Stimulated activated CD4-positive, alpha-beta T cell treated with anti-CD3 and anti-CD28 coated beads, Interleukin-15, amount 100 ng/mL, for 24 hours (primary cell): ENCODE results near the gene CEP104.

ENCODE experiments used
- DNase-seq: peaks from one replicate; pipeline ENCODE4 v3.0.0-alpha.2; 2020

CEP104 gene

GRCh38 chr1:3856923-3857790, at the start of gene CEP104, which contains the start of gene DFFB:
TSS of gene CEP104 (minus strand) at chr1:3857211. CDS start at chr1:3852407, 4,804 bp downstream.
TSS of gene DFFB (plus strand) at chr1:3857476. CDS start at chr1:3857604, 128 bp downstream.
- DNase-seq, result peak; percentile 96

GRCh38 chr1:3906672-3907020, 49.6 kb upstream of the CEP104 start:
- no peak for DNase-seq

- no peak for DNase-seq
These were observed 49.1 kb upstream of the CEP104 start for GRCh38 chr1:3905953-3906671.

GRCh38 chr1:3905266-3905952, 48.4 kb upstream of the CEP104 start:
- DNase-seq, result no peak

GRCh38 chr1:3904843-3905185, 47.8 kb upstream of the CEP104 start:
- DNase-seq, result no peak

DNA sequence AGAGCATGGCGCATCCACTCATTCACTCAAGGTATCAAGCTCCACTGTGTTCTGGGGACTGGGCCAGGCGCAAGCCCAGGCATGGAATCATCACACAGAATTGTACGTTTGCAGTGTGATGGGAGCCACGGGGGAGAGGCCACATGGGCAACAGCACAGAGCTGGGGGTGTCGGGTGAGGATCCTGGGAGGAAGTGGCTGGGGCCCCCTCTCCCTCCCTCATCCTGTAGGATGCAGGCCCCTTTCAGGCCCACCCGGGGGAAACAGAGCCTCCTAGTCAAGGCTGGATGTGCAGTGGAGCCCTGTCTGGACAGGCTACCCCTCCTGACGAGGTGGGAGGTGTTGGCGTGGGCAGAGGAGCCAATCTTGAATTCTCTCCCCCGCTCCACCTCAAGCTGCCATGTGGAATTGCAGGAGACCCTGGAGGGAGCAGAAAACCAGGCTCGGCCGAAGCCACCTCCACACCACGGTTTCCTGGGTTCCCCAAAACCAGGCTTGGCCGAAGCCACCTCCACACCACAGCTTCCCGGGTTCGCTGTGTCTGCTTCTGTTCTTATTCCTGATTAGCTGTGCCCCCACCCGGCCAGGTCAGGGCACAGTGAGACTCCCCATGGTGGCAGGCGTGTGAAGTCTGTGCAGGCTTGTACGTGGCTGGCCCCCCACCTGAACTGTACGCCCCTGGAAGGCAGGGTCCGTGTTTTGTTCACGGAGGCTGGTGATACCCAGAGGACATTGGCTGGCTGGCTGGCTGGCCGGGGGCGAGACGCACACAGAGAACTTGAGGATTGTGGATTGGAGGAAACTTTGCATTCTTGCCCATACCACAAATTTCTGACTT, 47.2 kb upstream of the CEP104 start:
- DNase-seq, result no peak

GRCh38 chr1:3903141-3904005, 46.4 kb upstream of the CEP104 start:
- no peak for DNase-seq

- peak; percentile 35 for DNase-seq
These were observed 45.6 kb upstream of the CEP104 start for GRCh38 chr1:3902571-3903091.

DNA sequence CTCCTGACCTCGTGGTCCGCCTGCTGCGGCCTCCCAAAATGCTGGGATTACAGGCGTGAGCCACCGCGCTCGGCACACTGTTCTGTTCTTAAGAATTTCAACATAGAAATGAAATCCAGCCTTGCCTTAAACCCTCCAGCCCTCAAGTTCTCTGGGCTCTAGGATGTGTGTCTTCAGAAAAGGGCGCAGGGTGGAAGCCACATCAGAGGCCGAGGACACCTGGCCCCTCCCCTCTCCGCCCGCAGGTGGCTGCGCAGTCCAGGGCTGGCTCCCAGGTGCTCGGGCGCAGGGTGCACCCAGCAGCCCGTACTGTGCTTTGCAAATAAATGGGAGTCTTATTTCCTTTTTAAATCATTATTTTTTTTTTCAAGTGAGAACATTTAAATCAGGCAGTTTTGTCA, 45.1 kb upstream of the CEP104 start:
- peak; percentile 40 for DNase-seq

- DNase-seq, result peak; percentile 93
These were observed 44.0 kb upstream of the CEP104 start for GRCh38 chr1:3900969-3901529.

DNA sequence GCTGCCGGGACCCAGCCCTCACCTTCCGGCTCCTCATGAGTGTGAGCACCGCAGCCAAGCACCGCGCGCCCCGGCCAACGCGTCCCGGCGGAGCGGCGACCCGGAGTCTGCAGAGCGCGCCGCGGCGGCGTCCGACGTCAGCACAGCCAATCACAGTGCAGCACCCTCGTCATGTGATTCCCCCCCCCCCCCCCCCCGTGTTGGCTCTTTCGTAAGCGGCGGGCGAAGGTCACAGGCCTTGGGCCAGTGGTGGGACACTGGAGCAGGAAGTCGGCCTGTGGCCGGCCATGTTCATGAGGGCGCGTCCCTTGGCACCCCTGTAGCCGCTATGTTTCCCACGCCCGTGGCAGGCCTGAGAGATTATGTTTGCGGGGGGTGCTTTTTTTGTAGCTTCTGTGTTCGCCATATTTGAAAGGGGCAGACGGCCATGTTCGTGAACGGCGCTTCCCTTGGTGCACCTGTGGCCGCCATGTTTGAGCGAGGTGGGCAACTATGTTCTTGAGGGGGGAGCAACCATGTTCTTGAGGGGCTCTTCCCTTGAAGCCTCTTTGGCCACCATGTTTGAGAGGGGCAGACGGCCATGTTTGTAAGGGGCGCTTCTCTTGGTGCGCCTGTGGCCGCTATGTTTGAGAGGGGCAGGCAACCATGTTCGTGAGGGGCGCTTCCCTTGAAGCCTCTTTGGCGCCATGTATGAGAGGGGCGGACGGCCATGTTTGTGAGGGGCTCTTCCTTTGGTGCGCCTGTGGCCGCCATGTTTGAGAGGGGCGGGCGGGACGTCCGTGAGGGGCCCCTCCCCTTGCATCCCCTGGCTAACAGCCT, 43.3 kb upstream of the CEP104 start, which contains the start of gene C1orf174:
C1orf174 (minus strand) TSS at position 123 of the 819 bp plus-strand sequence; CDS start at position 37, 86 bp downstream.
- peak; percentile 92 for DNase-seq

- peak; percentile 48 for DNase-seq
These were observed 42.7 kb upstream of the CEP104 start for GRCh38 chr1:3899754-3900149.

- no peak for DNase-seq
These were observed 42.2 kb upstream of the CEP104 start for GRCh38 chr1:3898994-3899753.

DNA sequence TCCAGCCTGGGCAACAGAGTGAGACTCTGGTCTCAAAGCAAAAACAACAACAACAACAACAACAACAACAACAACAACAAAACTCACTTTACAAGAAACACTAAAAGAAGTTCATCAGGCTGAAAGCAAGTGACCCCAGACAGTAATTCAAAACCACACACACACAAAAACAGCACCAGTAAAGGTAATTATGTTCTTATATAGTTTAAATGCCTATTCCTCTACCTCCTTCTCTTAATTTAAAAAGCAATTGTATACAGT, 41.4 kb upstream of the CEP104 start:
- DNase-seq, result no peak

DNA sequence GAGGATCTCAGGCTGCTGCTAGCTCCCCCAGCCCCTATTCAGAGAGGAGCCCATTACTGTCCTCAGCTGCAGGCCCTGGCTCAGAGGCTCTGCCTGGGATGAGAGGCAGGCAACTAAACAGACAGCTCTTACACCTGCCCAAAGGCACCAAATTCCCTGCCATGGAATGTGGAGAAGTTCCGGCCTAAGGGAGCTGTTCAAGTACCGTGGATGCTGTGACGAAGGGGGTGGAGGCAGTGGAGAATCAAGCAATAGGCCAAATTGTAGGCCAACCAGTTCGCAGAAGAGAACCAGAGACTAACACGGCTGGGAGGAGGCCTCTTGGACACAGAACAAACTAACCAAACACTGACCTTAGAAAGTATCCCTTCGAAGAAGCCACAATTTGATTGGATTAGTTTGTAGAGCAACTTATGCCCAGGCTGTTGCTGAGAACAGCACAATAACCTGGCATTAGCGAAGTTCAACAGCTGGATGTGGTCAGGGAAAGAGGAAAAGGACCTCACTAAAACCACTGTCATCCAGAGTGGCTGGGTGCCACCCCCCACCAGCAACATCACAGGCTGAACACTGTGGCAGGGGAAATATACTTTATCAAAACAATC, 39.5 kb upstream of the CEP104 start:
- DNase-seq, result no peak

DNA sequence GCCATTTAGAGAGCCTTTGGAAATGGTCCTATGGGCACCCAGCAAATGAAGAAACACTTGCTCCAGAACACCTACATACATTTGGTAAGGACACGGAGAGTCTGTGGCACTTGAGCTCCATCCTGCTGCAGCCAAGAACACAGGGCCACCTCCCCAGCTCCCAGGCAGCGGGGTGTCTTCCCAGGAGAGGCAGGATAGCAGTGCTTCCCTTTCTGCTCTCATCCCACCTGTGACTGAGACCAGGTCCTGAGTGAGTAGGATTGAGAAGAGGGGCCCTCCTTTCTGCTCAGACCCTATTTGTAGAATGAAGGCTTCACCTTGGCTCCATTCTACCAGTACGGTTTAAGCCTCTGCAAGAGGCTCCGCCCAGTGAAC, 38.9 kb upstream of the CEP104 start:
- DNase-seq, result no peak

- DNase-seq, result no peak
These were observed 38.4 kb upstream of the CEP104 start for GRCh38 chr1:3895279-3895950.

DNA sequence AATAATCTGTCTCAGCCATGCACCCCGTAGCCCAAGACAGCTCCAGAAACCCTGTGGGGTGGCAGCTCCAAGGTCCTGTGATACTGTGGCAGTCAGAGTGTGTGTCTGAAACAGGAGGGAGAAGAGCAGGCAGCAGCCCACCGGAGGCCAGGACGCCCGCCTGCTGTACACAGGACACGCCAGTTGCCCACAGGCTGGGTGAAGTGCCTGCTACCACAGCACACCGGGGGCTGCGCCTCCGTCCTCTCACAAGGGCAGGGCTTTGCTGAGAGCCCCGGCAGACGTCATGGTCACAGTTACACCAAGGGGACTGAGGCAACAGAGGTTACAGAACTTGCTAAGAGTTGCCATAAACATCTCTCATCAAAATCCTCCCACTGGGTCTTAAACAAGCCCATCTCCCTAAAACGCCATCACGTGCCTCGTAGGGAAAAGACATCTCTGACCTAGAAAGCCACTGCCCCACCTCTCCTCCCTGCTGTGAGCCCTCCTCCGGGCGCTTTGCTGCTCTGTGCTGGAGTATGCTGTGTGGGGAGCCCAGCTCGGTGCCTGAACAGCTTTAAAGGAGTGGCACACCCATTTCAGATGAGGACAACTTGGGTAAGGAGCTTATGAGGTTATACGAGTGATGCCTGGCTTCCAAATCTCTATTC, 37.7 kb upstream of the CEP104 start:
- no peak for DNase-seq
